PFSK-1 (cell line): Measurements from ENCODE around the gene KLHL36.

Experiments
- FOXP2 ChIP-seq: optimal IDR thresholded peaks from 2 replicates; pipeline ENCODE3; 2011; ENCODE audit warnings: borderline replicate concordance, control low read depth, inconsistent platforms; ENCODE audit not compliant: insufficient read depth; ENCODE audit errors: extremely low read length, extremely low read depth
- POLR2AphosphoS5 ChIP-seq: IDR thresholded peaks from 2 replicates; pipeline ENCODE4 v1.6.1; 2012; ENCODE audit warnings: low read depth, mild to moderate bottlenecking, control low read depth, low read length, moderate library complexity
- SIN3A ChIP-seq: IDR thresholded peaks from 2 replicates; pipeline ENCODE4 v1.6.1; 2012; ENCODE audit warnings: mild to moderate bottlenecking, low read length, moderate library complexity, borderline replicate concordance; ENCODE audit not compliant: insufficient read depth
- TAF1 ChIP-seq: IDR thresholded peaks from 2 replicates; pipeline ENCODE4 v1.6.1; 2012; ENCODE audit warnings: low read length, control low read depth, borderline replicate concordance; ENCODE audit not compliant: insufficient read depth
- TF ChIP-seq, protein P1 (sequence below), 2 experiments: IDR thresholded peaks; 2 replicates each; pipeline versions ENCODE4 v1.6.1 to v1.8.0; 2011 to 2012; ENCODE audit warnings: low read depth in 2 of 2, low read length in 2 of 2, control low read depth in 1 of 2, inconsistent platforms in 1 of 2, mild to moderate bottlenecking in 1 of 2, moderate library complexity in 1 of 2; ENCODE audit not compliant: insufficient read depth in 1 of 2

DNA sequence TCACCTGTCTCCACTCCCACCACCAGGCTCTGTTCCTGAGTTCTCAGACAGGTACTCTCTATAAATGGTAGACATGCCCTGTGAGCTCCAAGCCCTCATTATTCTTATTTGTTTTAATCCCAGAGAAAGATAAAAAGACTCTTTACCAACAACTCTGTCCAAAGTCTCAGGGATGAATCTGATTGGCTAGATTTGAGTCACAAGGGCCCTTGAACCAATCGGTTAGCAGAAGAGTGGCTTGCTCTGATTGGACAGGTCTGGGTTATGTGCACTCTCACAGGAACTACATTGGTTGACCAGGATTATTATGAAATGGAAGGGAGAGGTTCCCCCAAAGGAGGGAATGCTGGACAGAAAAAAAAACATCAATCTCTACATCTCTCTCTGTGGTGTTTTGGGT lies 37.9 kb upstream of the KLHL36 start:
- TF ChIP-seq TAF1 = no peak
- no peak for TF ChIP-seq SIN3A
- TF ChIP-seq FOXP2 = no peak
- TF ChIP-seq, protein P1, sequence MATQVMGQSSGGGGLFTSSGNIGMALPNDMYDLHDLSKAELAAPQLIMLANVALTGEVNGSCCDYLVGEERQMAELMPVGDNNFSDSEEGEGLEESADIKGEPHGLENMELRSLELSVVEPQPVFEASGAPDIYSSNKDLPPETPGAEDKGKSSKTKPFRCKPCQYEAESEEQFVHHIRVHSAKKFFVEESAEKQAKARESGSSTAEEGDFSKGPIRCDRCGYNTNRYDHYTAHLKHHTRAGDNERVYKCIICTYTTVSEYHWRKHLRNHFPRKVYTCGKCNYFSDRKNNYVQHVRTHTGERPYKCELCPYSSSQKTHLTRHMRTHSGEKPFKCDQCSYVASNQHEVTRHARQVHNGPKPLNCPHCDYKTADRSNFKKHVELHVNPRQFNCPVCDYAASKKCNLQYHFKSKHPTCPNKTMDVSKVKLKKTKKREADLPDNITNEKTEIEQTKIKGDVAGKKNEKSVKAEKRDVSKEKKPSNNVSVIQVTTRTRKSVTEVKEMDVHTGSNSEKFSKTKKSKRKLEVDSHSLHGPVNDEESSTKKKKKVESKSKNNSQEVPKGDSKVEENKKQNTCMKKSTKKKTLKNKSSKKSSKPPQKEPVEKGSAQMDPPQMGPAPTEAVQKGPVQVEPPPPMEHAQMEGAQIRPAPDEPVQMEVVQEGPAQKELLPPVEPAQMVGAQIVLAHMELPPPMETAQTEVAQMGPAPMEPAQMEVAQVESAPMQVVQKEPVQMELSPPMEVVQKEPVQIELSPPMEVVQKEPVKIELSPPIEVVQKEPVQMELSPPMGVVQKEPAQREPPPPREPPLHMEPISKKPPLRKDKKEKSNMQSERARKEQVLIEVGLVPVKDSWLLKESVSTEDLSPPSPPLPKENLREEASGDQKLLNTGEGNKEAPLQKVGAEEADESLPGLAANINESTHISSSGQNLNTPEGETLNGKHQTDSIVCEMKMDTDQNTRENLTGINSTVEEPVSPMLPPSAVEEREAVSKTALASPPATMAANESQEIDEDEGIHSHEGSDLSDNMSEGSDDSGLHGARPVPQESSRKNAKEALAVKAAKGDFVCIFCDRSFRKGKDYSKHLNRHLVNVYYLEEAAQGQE (IDR thresholded peaks at IDR 0.05; ENCODE audit: insufficient read depth in 1 of 2, low read depth in 2 of 2, low read length in 2 of 2) = no peak
- TF ChIP-seq POLR2AphosphoS5 = no peak
